Measurements from ENCODE around the gene SLC22A14.
"Not testable (repeated sequence)": the region's sequence is repeated elsewhere in the genome, so short reads cannot be mapped to it uniquely, and the experiment has no call there.

The SLC22A14 gene

DNA sequence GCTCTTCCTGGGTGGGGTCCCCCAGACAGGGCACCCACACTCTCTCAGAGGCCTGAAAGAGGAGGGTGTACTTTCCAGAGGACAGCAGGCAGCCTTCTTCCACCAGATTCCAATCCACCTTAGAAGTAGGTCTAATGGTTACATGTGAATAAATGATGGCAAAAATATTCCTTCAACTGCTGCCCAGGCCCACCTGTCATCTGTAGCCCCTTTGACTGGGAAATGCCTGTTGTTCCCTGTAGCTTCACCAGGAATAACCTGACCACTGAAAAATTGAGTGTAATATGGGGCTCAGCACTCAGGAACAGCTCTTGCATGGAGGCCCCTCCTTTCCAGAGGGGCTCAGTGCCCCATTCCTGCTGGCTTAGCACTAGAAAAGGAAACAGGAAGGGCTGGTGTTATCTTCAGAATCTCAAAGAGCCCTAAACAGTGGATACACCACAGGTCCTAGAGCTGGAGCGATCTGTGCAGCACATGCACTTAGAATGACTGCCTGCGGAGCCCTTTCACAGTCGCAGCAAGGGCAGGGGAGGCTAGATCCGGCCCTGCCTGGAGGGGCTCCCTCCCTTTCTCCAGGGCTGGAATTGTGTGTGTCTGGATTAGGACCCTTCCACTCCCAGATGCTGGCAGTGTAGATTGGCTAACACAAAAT, 32.1 kb downstream of the SLC22A14 start:
- H3K9me3 Mint-ChIP-seq: no peaks in the 10 kb centered on the region
- CTCF ChIA-PET: no interaction called here
- no peaks in the 10 kb centered on the region for H3K36me3 Mint-ChIP-seq
- no peak overlapping the region for H3K4me3 Mint-ChIP-seq
- H3K4me1 Mint-ChIP-seq: no peaks in the 10 kb centered on the region
- DNase-seq: no peak
- H3K27ac Mint-ChIP-seq: no peak overlapping the region
- peaks cover 27% of the 10 kb centered on the region for H3K27me3 Mint-ChIP-seq

DNA sequence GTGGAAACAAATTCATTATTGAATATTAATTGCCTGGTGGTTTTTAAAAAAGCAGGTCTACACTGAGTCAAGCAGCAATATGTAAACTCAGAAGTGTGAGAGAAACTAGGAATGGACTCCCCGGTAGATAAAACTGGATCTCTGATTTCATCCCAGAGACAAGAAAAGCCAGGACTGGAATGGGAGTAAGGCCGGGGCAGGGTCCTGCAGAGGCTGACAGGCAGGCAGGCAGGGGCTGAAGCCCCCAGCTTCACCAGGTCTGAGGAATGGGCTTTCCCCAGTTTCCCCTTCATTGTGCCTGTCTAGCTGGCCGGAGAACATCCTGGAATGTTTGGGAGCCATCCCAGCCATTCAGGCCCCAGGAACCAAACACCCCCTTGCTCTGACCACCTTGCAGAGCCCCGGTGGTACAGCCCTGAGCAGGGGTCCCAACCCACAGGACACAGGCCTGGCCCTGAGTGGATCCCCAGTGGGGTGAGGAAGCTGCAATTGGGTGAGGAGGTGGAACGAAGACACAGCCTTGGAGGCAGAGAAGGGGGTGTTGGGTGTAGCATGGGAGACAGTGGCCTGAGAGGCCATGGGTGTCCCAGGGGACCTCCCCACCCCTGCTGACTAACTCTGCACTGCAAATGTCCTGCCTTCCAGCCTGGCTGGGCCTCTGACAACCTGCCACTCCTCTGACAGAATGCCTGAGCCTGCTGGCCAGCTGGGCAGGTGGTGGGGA, 32.8 kb downstream of the SLC22A14 start:
- DNase-seq: no peak
- Mint-ChIP-seq H3K4me1 (no peaks in the 10 kb centered on the region), H3K9me3 (no peaks in the 10 kb centered on the region), H3K27ac (no peak overlapping the region), H3K27me3 (peaks cover 21% of the 10 kb centered on the region), H3K36me3 (no peaks in the 10 kb centered on the region), H3K4me3 (no peak overlapping the region)
- CTCF ChIA-PET: no interaction called here

DNA sequence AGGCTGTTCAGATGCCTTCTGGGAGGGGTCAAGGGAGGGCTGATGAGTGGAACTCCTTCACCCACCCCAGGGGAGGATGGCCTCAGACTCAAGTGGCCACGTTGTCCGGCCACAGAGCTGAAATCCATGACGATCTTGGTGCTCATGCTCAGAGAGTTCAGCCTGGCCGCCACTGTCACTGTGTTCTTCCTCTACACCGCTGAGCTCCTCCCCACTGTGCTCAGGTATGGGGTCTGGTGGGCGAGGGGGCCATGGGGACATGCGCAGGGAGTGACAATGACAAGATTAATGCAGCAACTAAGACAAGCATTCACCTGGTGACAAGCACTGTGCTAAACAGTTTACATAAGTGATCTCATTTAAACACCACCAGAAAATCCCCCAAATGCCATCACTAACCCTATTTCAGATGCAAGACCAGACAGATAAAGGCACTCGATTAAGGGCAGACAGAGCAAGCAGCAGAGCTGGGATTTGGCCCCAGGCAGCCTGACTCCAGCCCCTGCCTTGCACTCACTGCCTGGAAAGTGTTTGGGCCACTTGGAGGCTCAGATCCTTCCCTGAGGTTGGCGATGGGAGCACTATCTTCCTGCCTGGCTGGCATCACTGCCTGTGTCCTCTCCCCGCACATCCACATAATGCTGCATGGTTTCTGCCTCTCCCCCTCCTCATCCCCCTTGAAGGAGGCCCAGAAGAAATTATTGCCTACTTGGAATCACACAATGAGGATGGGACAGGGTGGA, 33.6 kb downstream of the SLC22A14 start:
- Mint-ChIP-seq H3K4me1 (no peaks in the 10 kb centered on the region), H3K9me3 (no peaks in the 10 kb centered on the region), H3K36me3 (no peaks in the 10 kb centered on the region), H3K27ac (no peak overlapping the region), H3K4me3 (no peak overlapping the region), H3K27me3 (peaks cover 17% of the 10 kb centered on the region)
- CTCF ChIA-PET: no interaction called here
- DNase-seq: no peak

DNA sequence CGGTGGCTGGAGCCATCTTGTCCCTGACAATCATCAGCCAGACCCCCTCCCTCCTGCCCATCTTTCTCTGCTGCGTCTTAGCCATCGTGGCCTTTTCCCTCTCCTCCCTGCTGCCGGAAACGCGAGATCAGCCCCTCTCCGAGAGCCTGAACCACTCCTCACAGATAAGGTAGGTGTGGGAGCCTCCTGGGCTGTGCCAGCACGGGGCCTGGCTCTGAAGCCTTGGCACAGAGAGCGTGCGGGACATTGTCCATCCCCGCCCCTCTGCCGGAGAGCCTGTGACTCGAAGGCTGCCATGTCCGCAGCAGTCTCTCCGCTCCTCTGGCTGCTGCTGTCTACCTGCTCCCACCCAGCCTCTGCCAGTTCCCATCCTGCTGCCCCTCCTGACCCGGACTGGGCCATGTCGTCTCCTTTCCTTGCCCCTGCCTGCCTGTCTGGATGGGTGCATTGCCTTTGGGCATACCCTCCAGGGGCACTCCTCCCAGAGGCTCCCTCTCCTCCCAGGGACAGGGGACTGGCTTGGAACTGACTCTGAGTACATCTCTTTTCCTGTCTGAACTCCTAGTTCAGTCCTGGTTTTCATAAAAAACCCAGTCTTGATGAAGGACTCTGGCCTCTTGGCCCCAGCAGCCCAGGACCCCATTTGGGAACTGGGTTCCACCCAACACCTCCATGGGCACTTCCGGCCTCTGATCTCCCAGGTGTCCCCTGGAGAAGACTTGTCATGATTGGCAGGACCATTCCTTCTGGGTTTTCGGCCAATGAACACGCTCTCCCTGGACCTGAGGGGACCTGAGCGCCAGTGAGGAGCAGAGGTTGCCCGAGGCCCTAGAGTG, 34.5 kb downstream of the SLC22A14 start:
- Mint-ChIP-seq H3K9me3 (no peaks in the 10 kb centered on the region), H3K27me3 (peaks cover 12% of the 10 kb centered on the region), H3K27ac (no peak overlapping the region), H3K36me3 (no peaks in the 10 kb centered on the region), H3K4me3 (no peak overlapping the region), H3K4me1 (no peaks in the 10 kb centered on the region)
- no peak for DNase-seq
- CTCF ChIA-PET: no interaction called here

DNA sequence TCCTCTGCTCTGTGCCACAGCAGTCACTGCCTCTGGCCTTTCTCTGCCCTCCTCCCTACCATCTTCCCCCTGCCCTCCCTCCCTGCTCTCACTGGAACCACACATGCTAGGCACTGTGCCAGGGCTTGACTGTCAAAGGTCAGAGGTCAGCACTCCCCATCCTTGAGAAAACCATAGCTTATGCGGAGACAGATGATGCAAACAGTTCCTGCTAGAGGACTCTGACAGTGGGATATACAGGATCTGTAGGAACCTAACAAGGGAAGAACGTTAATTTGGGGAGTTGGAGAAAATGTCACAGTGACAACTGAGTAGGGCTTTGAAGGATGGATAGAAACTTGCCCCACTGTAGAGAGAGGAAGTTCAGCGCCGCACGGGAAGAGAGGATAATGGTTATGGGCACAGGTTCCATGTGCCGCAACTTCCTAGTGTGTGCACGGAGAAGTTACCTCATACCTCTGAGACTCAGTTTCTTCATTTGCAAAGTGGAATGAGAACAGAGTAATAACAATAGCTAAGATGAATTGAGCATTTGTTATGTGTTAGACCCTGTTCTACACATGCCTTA, 35.2 kb downstream of the SLC22A14 start:
- Mint-ChIP-seq H3K9me3 (no peaks in the 10 kb centered on the region), H3K36me3 (no peaks in the 10 kb centered on the region), H3K27ac (no peak overlapping the region), H3K4me1 (no peaks in the 10 kb centered on the region), H3K27me3 (peaks cover 13% of the 10 kb centered on the region), H3K4me3 (no peak overlapping the region)
- DNase-seq: no peak
- CTCF ChIA-PET: no interaction called here

DNA sequence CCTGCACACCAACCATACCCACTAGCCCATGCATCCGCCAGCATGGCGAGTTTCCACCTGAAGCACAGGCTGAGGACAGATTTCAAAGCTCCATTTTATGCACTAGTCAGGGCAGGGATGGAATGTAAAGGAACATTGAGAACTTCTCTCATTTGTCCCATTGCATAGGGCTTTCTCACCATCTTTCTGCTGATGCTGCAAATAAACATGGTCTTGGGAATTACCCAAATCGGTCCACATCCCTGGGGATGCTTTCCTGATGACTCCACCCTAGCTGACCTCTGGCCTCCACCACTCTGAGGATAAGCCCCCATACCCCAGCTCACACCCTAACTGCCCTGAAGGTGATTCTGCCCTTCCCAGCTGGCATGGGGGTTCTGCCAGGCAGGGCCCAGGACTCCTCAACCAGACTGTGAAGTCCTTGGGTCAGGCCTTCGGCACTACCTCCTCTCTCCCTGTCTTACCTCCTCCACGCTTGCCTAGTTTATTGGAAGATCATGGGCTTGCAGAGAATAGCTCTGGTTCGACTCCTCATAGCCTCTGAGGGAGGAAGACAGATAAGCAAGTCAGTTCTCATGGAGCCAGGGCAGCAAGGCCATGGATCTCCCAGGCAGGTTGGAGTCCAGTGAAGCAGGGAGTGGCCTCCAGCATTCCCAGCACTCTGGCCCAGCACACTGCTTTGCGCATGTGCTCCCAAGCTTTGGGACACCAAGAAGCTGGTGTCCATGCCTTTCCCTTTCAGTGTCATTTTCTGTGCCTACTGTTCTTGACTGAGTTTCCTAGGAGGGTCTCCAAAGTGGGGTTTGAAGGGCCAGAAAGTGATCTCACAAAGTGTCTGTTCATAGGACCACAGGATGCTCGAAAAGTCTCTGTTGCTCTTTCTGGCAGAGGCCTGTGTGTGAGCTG, 36.9 kb downstream of the SLC22A14 start:
- peaks cover 12% of the 10 kb centered on the region for H3K27me3 Mint-ChIP-seq
- CTCF ChIA-PET: interaction anchor here (0.7 kb wide), 1 partner anchor 27 kb away, joined by 3 read pairs; no protein-coding TSS in a partner anchor

DNA sequence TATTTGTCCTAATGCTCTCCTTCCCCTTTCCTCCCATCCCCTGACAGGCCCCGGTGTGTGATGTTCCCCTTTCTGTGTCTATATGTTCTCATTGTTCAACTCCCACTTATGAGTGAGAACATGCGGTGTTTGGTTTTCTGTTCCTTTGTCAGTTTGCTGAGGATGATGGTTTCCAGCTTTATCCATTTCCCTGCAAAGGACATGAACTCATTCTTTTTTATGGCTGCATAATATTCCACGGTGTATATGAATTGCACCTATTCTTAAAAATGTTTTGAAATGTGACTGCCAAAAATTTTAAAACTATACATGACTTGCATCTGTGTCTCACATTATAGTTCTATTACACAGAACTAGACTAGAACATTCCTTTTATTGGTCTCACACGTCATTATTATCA, 38.5 kb downstream of the SLC22A14 start:
- CTCF ChIA-PET, H3K36me3 Mint-ChIP-seq, H3K27ac Mint-ChIP-seq, H3K4me1 Mint-ChIP-seq, H3K4me3 Mint-ChIP-seq, H3K9me3 Mint-ChIP-seq, DNase-seq: not testable (repeated sequence)
- H3K27me3 Mint-ChIP-seq: peaks cover 20% of the 10 kb centered on the region

More for the DNA sequence above, 36.9 kb downstream of the SLC22A14 start:
- no peaks in the 10 kb centered on the region for H3K4me1 Mint-ChIP-seq
- no peak for DNase-seq
- no peak overlapping the region for H3K27ac Mint-ChIP-seq
- H3K4me3 Mint-ChIP-seq: no peak overlapping the region
- no peaks in the 10 kb centered on the region for H3K9me3 Mint-ChIP-seq
- no peaks in the 10 kb centered on the region for H3K36me3 Mint-ChIP-seq

DNA sequence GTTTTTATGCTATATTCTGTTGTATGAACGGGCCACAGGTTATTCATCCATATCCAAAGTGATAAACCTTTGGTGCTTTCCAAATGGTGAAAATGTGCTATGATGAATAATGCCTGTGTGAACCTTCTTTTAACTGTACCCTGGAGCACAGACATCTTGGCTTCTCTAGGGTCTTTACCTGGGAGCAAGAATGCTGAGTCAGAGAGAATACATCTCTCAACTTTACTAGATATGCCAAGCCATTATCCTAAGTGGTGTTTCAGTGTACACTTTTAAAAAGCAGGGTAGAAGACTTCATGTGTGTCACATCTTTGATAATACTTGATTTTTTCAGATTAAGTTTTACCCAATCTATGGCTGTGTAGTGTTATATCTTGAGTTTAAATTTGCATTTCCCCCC, 41.0 kb downstream of the SLC22A14 start:
- Mint-ChIP-seq H3K36me3 (no peaks in the 10 kb centered on the region), H3K4me1 (no peaks in the 10 kb centered on the region), H3K9me3 (no peaks in the 10 kb centered on the region), H3K4me3 (no peak overlapping the region), H3K27me3 (peaks cover 30% of the 10 kb centered on the region), H3K27ac (no peak overlapping the region)
- DNase-seq: no peak
- CTCF ChIA-PET: no interaction called here

DNA sequence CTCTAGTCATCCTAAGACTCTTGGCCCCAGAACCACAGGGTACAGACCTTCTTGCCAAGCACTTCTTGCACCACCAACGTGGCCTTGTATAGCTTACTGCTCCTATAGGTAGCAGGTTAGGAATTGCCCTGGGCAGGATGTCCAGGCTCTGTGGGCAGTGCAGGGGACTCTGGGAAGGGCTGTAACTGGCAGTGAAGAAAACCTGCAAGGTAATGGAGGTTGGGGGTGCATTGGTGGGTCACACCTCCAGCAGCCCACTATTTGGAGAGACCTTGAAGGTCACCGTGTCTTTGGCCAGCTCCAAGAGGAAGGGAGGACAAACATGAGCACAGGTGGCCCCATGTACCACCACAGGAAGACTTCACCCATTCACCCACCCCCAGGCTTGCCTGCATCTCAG, 43.2 kb downstream of the SLC22A14 start:
- no peaks in the 10 kb centered on the region for H3K36me3 Mint-ChIP-seq
- CTCF ChIA-PET: interaction anchor here (1.3 kb wide), 1 partner anchor 92 kb away, joined by 3 read pairs; no protein-coding TSS in a partner anchor

DNA sequence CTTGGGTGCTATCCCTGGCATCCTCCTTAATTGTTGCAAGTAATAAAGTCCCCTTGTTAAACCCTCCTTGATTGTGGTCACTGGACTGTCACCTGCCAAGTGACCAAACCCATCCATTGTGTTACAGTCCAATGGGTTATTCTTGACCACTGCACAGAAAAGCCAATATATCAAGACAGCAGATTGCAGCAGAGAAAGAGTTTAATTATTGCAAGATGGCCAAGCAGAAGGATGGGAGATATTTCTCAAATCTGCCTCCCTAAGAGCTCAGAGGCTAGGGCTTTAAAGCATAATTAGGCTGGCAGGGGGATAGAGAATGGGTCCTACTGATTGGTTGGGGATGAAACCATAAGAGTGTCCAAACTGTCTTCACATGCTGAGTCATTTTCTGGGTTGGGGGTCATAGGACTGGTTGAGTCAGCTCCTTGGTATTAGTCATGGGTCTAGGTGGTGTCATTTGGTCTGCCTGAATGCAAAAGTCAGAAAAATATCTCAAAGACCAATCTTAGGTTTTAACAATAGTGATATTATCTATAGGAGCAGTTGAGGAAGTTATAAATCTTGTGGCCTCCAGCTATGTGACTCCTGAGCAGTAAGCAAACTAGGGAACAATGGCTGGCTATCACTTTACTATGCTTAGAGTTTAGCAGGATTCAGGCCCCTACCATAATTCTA, 45.4 kb downstream of the SLC22A14 start:
- no peaks in the 10 kb centered on the region for H3K9me3 Mint-ChIP-seq
- H3K36me3 Mint-ChIP-seq: no peaks in the 10 kb centered on the region
- H3K4me1 Mint-ChIP-seq: no peaks in the 10 kb centered on the region
- no peak overlapping the region for H3K4me3 Mint-ChIP-seq
- peaks cover 30% of the 10 kb centered on the region for H3K27me3 Mint-ChIP-seq
- no peak overlapping the region for H3K27ac Mint-ChIP-seq
- no peak for DNase-seq
- CTCF ChIA-PET: interaction anchor here (0.8 to 1.3 kb wide), 3 partner anchors 16 to 154 kb away, joined by 3 read pairs; partner anchors contain the start of gene XYLB

More for the DNA sequence above, 43.2 kb downstream of the SLC22A14 start:
- no peaks in the 10 kb centered on the region for H3K9me3 Mint-ChIP-seq
- no peak for DNase-seq
- peaks cover 30% of the 10 kb centered on the region for H3K27me3 Mint-ChIP-seq
- no peak overlapping the region for H3K4me3 Mint-ChIP-seq
- H3K27ac Mint-ChIP-seq: no peak overlapping the region
- H3K4me1 Mint-ChIP-seq: no peaks in the 10 kb centered on the region

DNA sequence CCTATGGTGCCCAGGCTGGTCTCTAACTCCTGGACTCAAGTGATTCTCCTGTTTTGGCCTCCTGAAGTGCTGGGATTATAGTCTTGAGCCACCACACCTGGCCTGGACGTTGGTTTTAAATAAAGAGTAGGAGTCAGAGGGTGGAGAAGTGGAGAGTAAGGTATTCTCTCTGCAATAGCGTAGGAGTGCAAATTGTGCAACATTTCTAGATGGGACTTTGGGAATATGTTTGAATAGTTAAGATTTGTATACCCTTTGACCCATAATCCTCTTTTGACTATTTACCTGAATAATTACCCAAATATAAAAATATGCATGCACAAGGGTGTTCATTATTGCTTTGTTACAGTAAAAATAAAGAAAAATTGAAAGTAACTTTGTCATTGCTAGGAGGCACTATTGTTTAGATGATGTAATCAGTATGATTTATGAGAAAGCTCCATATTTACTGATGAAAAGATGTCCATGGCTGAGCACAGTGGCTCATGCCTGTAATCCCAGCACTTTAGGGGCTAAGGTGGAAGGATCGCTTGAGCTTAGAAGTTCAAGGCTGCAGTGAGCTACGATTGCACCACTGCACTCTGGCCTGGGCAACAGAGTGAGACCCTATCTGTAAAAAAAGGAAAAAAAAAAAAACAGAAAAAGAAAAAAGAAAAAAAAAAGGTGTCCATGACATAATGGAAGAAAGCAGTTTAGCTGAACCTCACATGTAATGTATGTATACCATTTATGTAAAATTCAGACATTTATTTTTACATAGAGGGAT, 49.3 kb downstream of the SLC22A14 start:
- no peaks in the 10 kb centered on the region for H3K9me3 Mint-ChIP-seq
- peaks cover 33% of the 10 kb centered on the region for H3K27me3 Mint-ChIP-seq
- CTCF ChIA-PET: interaction anchor here (0.9 kb wide), 1 partner anchor 16 kb away, joined by 3 read pairs; the partner anchor contains the start of gene XYLB
- H3K4me3 Mint-ChIP-seq: no peak overlapping the region
- no peak for DNase-seq
- no peak overlapping the region for H3K27ac Mint-ChIP-seq
- no peaks in the 10 kb centered on the region for H3K4me1 Mint-ChIP-seq
- no peaks in the 10 kb centered on the region for H3K36me3 Mint-ChIP-seq

DNA sequence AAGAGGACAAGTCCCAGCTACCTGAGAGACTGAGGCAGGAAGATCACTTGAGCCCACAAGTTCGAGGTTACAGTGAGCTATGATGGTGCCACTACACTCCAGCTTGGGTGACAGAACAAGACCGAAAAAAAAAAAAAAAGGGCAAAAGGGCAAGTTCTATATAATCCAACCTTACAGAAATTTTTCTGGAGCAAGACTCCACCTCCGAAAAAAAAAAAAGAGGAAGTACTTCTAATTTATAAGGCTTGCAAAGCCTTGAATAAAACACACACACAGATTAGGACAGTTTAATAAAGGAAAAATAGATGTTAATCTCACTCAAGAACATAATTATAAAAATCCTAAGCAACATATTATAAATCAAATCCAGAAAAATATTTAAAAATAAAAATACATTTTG, 50.1 kb downstream of the SLC22A14 start:
- no peak overlapping the region for H3K27ac Mint-ChIP-seq
- CTCF ChIA-PET: interaction anchor here (0.9 kb wide), 1 partner anchor 15 kb away, joined by 3 read pairs; the partner anchor contains the start of gene XYLB
- H3K4me3 Mint-ChIP-seq: no peak overlapping the region
- H3K36me3 Mint-ChIP-seq: no peaks in the 10 kb centered on the region
- no peak for DNase-seq
- H3K27me3 Mint-ChIP-seq: peaks cover 29% of the 10 kb centered on the region
- no peaks in the 10 kb centered on the region for H3K9me3 Mint-ChIP-seq
- H3K4me1 Mint-ChIP-seq: no peaks in the 10 kb centered on the region
